ENCODE measurements around the gene IGF2BP2. TPM values are rescaled to one million over a fixed set of nuclear protein-coding genes. Genes with fewer than 3 reads are reported as not detected.

IGF2BP2 gene
- total and polyA plus RNA-seq, 2 of the 13 experiments (the other 11 are each of a cell fraction or from before 2014, with no cell fraction given), result 6.5 to 46.0 TPM

DNA sequence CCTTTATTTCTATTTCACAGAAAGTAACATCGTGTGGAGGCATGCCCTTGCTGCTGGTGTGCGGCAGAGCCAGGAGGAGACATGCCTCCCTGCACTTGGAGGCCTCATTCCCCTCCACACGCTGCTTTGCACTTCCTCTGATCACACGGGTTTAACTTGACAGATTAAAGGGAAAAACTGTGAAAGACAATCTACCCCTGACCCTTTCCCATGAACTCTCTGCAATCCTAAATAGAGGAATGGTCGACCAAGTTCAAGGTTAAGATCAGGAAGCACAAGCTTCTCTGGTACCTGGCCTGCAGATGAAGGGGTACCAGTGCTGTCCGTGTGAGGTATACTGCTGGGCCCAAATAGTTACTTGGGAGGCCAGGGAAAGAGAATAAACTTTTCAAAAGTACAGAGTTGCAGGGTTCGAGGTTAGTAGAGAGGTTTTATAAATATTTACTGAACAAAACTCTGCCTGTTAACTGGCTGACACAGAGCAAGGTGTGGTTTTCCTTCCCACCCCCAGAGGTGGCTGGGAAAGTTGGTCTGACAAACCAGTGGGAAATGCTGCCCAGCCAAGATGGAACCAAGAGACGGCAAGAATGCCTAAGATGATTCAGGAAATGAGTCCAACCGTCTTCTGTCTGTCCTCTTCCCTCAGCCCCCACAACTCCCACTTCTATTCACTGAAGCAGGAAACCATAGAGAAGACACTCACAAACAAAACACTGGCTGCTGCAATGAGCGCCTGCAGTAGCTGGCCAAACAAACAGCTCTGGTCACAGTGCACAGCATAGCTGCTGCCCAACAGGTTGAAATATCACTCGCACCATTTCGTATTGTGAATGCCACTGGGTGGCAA is 79.6 kb downstream of the IGF2BP2 start (continued):
- TF ChIP-seq, protein P1, sequence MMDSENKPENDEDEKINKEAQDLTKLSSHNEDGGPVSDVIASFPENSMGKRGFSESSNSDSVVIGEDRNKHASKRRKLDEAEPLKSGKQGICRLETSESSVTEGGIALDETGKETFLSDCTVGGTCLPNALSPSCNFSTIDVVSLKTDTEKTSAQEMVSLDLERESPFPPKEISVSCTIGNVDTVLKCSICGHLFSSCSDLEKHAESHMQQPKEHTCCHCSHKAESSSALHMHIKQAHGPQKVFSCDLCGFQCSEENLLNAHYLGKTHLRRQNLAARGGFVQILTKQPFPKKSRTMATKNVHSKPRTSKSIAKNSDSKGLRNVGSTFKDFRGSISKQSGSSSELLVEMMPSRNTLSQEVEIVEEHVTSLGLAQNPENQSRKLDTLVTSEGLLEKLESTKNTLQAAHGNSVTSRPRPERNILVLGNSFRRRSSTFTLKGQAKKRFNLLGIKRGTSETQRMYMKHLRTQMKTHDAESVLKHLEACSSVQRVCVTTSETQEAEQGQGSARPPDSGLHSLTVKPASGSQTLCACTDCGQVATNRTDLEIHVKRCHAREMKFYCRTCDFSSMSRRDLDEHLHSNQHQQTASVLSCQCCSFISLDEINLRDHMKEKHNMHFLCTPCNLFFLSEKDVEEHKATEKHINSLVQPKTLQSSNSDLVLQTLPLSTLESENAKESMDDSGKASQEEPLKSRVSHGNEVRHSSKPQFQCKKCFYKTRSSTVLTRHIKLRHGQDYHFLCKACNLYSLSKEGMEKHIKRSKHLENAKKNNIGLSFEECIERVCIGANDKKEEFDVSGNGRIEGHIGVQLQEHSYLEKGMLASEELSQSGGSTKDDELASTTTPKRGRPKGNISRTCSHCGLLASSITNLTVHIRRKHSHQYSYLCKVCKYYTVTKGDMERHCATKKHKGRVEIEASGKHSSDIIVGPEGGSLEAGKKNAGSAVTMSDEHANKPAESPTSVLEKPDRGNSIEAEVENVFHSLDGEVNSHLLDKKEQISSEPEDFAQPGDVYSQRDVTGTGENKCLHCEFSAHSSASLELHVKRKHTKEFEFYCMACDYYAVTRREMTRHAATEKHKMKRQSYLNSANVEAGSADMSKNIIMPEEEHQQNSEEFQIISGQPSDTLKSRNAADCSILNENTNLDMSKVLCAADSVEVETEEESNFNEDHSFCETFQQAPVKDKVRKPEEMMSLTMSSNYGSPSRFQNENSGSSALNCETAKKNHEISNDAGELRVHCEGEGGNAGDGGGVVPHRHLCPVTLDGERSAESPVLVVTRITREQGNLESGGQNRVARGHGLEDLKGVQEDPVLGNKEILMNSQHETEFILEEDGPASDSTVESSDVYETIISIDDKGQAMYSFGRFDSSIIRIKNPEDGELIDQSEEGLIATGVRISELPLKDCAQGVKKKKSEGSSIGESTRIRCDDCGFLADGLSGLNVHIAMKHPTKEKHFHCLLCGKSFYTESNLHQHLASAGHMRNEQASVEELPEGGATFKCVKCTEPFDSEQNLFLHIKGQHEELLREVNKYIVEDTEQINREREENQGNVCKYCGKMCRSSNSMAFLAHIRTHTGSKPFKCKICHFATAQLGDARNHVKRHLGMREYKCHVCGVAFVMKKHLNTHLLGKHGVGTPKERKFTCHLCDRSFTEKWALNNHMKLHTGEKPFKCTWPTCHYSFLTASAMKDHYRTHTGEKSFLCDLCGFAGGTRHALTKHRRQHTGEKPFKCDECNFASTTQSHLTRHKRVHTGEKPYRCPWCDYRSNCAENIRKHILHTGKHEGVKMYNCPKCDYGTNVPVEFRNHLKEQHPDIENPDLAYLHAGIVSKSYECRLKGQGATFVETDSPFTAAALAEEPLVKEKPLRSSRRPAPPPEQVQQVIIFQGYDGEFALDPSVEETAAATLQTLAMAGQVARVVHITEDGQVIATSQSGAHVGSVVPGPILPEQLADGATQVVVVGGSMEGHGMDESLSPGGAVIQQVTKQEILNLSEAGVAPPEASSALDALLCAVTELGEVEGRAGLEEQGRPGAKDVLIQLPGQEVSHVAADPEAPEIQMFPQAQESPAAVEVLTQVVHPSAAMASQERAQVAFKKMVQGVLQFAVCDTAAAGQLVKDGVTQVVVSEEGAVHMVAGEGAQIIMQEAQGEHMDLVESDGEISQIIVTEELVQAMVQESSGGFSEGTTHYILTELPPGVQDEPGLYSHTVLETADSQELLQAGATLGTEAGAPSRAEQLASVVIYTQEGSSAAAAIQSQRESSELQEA (CRISPR knock-in tag; IDR thresholded peaks at IDR 0.05; ENCODE audit: not compliant biosample characterization), result no peak
- peak; percentile 50 for TF ChIP-seq HNF4A (CRISPR knock-in tag; IDR thresholded peaks at IDR 0.05)
- TF ChIP-seq EED (CRISPR knock-in tag; IDR thresholded peaks at IDR 0.05), result no peak
- no peak for TF ChIP-seq ZNF691 (CRISPR knock-in tag; IDR thresholded peaks at IDR 0.05; ENCODE audit: borderline replicate concordance, low read depth)
- TF ChIP-seq, protein P2, sequence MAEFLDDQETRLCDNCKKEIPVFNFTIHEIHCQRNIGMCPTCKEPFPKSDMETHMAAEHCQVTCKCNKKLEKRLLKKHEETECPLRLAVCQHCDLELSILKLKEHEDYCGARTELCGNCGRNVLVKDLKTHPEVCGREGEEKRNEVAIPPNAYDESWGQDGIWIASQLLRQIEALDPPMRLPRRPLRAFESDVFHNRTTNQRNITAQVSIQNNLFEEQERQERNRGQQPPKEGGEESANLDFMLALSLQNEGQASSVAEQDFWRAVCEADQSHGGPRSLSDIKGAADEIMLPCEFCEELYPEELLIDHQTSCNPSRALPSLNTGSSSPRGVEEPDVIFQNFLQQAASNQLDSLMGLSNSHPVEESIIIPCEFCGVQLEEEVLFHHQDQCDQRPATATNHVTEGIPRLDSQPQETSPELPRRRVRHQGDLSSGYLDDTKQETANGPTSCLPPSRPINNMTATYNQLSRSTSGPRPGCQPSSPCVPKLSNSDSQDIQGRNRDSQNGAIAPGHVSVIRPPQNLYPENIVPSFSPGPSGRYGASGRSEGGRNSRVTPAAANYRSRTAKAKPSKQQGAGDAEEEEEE (CRISPR knock-in tag; IDR thresholded peaks at IDR 0.05; ENCODE audit: borderline replicate concordance), result no peak
- TF ChIP-seq, protein P3, sequence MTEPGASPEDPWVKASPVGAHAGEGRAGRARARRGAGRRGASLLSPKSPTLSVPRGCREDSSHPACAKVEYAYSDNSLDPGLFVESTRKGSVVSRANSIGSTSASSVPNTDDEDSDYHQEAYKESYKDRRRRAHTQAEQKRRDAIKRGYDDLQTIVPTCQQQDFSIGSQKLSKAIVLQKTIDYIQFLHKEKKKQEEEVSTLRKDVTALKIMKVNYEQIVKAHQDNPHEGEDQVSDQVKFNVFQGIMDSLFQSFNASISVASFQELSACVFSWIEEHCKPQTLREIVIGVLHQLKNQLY (CRISPR knock-in tag; IDR thresholded peaks at IDR 0.05), result no peak
- TF ChIP-seq, protein P4, sequence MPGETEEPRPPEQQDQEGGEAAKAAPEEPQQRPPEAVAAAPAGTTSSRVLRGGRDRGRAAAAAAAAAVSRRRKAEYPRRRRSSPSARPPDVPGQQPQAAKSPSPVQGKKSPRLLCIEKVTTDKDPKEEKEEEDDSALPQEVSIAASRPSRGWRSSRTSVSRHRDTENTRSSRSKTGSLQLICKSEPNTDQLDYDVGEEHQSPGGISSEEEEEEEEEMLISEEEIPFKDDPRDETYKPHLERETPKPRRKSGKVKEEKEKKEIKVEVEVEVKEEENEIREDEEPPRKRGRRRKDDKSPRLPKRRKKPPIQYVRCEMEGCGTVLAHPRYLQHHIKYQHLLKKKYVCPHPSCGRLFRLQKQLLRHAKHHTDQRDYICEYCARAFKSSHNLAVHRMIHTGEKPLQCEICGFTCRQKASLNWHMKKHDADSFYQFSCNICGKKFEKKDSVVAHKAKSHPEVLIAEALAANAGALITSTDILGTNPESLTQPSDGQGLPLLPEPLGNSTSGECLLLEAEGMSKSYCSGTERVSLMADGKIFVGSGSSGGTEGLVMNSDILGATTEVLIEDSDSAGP (CRISPR knock-in tag; IDR thresholded peaks at IDR 0.05; ENCODE audit: borderline replicate concordance), result no peak
- no peak for TF ChIP-seq SATB2 (CRISPR knock-in tag; IDR thresholded peaks at IDR 0.05)
- TF ChIP-seq ZNF121 (CRISPR knock-in tag; IDR thresholded peaks at IDR 0.05), result no peak
- TF ChIP-seq KLF11 (CRISPR knock-in tag; IDR thresholded peaks at IDR 0.05), result no peak
- no peak for TF ChIP-seq HOXA5 (CRISPR knock-in tag; IDR thresholded peaks at IDR 0.05)
- no peak for TF ChIP-seq ETV6 (CRISPR knock-in tag; conservative IDR thresholded peaks at IDR 0.05)
- TF ChIP-seq, protein P5, sequence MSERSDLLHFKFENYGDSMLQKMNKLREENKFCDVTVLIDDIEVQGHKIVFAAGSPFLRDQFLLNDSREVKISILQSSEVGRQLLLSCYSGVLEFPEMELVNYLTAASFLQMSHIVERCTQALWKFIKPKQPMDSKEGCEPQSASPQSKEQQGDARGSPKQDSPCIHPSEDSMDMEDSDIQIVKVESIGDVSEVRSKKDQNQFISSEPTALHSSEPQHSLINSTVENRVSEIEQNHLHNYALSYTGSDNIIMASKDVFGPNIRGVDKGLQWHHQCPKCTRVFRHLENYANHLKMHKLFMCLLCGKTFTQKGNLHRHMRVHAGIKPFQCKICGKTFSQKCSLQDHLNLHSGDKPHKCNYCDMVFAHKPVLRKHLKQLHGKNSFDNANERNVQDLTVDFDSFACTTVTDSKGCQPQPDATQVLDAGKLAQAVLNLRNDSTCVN (CRISPR knock-in tag; IDR thresholded peaks at IDR 0.05; ENCODE audit: borderline replicate concordance), result no peak
- no peak for TF ChIP-seq POLR2G (IDR thresholded peaks at IDR 0.05; ENCODE audit: low read depth, low read length)
